Activated CD4-positive, alpha-beta memory T cell treated with anti-CD3 and anti-CD28 coated beads, Interleukin-2, amount 10 ng/mL, durations not matched to agents 7 days and 5 days (primary cell): ENCODE data around the gene KIAA1586. TPM values are rescaled to one million over a fixed set of nuclear protein-coding genes. Genes with fewer than 3 reads are reported as not detected.
"Not testable (repeated sequence)": the region's sequence is repeated elsewhere in the genome, so short reads cannot be mapped to it uniquely, and the experiment has no call there.

Experiments used
- CTCF ChIA-PET: fragments of 350-600 bp; sonication (Branson Sonifier 250); formaldehyde crosslinking; loops from one replicate; lab custom pipeline; 2021; ENCODE audit warnings: antibody characterized with exemption, inconsistent platforms; lab: Charles Lee
- POLR2A ChIA-PET: fragments of 350-600 bp; sonication (Branson Sonifier 250); formaldehyde crosslinking; loops from one replicate; lab custom pipeline; 2021; ENCODE audit warnings: antibody characterized with exemption; lab: Charles Lee
- DNase-seq: peaks from one replicate; pipeline ENCODE4 v3.0.0-alpha.2; 2020
- H3K27ac Mint-ChIP-seq: one replicate; pipeline ENCODE4 v1.8.0; 2021; ENCODE audit warnings: mild to moderate bottlenecking, mixed read lengths
- H3K27me3 Mint-ChIP-seq: one replicate; pipeline ENCODE4 v1.8.0; 2021; ENCODE audit warnings: mixed read lengths
- H3K36me3 Mint-ChIP-seq: one replicate; pipeline ENCODE4 v1.8.0; 2021; ENCODE audit warnings: low read depth, mixed read lengths
- H3K4me1 Mint-ChIP-seq: one replicate; pipeline ENCODE4 v1.8.0; 2021; ENCODE audit warnings: mixed read lengths
- H3K4me3 Mint-ChIP-seq: one replicate; pipeline ENCODE4 v1.8.0; 2021; ENCODE audit warnings: mild to moderate bottlenecking, mixed read lengths
- H3K9me3 Mint-ChIP-seq: one replicate; pipeline ENCODE4 v1.8.0; 2021; ENCODE audit warnings: mixed read lengths
- total RNA-seq, 2 experiments: library from RNA; stranded (reverse); gene quantifications; one replicate each; pipeline ENCODE4 v1.2.3, GENCODE V29; 2021

KIAA1586 gene
- total RNA-seq, 2 experiments from 2014 or later: 11.8 to 12.6 TPM

DNA sequence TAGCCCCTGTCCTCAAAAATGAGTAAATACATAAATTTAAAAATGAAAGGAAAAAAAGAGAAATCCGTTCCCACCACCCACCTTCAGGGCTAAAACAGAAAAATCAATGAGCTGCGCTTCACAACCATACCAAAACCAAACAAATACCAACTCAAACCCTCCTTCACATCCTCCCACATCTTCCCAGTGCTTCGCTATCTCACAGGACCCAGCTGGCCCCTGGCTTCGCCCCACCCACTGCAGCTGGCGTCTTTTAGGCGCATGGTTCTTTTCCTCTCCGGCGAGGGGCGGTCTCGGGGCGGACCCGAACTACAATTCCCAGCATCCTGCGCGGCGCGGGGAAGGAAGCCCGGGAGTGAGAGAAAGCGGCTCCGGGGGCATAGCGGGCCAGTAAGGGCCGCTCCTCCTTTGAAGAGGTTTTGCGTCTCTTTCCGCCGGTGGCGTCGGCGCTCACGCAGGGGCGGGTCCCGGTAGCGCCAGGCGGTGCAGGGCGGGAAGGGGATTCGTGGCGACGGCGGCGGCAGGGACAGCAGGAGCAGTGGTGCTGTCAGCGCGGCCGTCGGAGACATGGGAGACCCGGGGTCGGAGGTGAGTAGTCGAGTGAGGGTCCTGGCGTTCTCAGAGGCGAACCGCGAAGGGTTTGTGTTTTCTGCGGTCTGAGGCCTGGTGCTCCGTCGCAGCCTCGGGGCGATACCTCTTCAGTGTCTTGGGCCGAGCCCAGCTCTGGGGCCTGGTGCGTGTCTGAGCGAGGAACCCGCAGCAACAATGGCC is 43.4 kb downstream of the KIAA1586 start, which contains the start of gene ZNF451:
ZNF451 (plus strand) TSS at position 502 of the 771 bp plus-strand sequence; CDS start at position 568, 66 bp downstream.
- ChIA-PET POLR2A (interaction anchor here (0.6 to 1.5 kb wide), 6 partner anchors 8 to 227 kb away, joined by 3 to 7 read pairs (median 4); partner anchors contain the start of genes BAG2, KIAA1586 and PRIM2), CTCF (interaction anchor here (0.7 kb wide), 1 partner anchor 183 kb away, joined by 3 read pairs; no protein-coding TSS in a partner anchor)
- no peaks in the 10 kb centered on the region for H3K27me3 Mint-ChIP-seq
- H3K9me3 Mint-ChIP-seq: no peaks in the 10 kb centered on the region
- peak; percentile 98 for DNase-seq
- H3K4me3 Mint-ChIP-seq: peak within 1 kb of the TSS; percentile 83
- H3K27ac Mint-ChIP-seq: peak within 1 kb of the TSS; percentile 85
- peaks cover 35% of the 10 kb centered on the region for H3K4me1 Mint-ChIP-seq
- H3K36me3 Mint-ChIP-seq: peaks cover 25% of the 10 kb centered on the region

DNA sequence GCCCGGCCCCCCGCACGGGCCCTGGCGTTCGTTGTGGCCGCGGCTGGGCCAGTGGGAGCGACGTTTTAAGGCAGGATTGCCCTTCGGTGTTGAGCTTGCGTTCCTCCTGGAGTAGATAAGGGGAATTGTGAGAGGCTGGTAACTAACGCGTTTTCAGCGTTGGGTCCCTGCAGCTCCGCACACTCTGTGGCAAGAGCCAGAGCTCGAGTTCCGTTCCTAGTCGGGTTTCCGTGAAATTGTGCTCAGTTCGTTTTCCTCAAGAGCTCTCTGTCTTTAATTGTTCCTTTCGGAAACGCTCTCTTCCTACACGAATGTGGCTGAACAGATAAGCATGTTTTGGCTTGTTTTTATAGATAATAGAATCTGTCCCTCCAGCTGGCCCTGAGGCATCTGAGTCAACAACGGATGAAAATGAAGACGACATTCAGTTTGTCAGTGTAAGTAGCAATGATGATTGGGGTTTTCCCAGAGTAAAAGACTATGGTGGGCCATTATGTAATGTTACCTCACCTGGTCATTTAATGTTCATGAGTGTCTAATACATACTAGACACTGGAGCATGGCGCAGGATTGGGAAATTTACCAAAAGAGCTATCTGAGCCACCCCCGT is 44.1 kb downstream of the KIAA1586 start:
- CTCF ChIA-PET, DNase-seq, H3K9me3 Mint-ChIP-seq, H3K27me3 Mint-ChIP-seq, H3K27ac Mint-ChIP-seq: not testable (repeated sequence)
- Mint-ChIP-seq H3K4me1 (peaks cover 37% of the 10 kb centered on the region), H3K4me3 (peak overlapping the region; percentile 83), H3K36me3 (peaks cover 28% of the 10 kb centered on the region)
- POLR2A ChIA-PET: interaction anchor here (1.5 kb wide), 1 partner anchor 81 kb away, joined by 6 read pairs; the partner anchor contains the start of gene BAG2

DNA sequence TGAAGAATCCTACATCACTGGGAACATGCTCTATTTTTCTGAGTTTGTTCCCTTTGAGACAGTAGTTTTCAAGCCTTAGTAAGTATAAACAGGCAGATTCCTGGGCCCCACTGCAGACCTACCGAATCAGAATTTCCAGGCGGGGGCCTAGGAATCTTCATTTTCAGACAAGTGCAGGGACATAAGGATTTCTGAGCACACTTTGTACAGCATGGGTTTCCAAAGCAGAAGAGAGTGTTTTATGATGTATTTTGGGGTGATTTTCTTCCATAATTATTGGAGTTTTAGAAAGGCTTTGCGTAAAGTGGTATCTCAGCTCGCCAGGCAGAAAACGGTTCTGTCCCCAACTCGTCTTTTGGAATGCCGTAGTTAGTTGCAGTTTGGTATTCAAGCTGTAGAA is 44.9 kb downstream of the KIAA1586 start:
- POLR2A ChIA-PET, DNase-seq, H3K27me3 Mint-ChIP-seq, H3K9me3 Mint-ChIP-seq: not testable (repeated sequence)
- peaks cover 39% of the 10 kb centered on the region for H3K4me1 Mint-ChIP-seq
- peak overlapping the region; percentile 72 for H3K4me3 Mint-ChIP-seq
- H3K36me3 Mint-ChIP-seq: peaks cover 33% of the 10 kb centered on the region
- CTCF ChIA-PET: interaction anchor here (2.1 kb wide), 1 partner anchor 225 kb away, joined by 7 read pairs; the partner anchor contains the start of gene PRIM2
- peak overlapping the region; percentile 56 for H3K27ac Mint-ChIP-seq

DNA sequence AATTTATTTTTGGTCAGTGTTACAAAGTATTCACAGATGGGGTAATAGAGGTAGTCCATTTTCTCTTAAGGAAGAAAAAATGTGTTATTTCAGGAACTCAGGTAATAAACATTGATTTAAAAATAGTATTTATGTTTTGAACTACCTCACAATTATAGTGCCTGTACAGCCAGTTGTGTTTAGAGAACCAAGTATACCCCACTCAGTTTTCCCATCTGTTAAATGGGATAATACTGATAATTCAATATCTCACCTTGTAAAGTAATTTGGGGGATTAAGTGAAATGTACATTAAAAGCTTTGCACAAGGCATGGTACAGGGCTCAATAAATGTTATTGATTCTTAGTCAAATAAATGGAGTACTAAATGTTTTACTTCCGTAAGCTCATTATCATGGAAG is 48.2 kb downstream of the KIAA1586 start:
- ChIA-PET POLR2A (interaction anchor here (1.5 kb wide), 1 partner anchor 126 kb away, joined by 4 read pairs; no protein-coding TSS in a partner anchor), CTCF (interaction anchor here (0.6 to 0.8 kb wide), 2 partner anchors 36 to 76 kb away, joined by 3 to 5 read pairs; no protein-coding TSS in a partner anchor)
- no peak for DNase-seq
- H3K4me1 Mint-ChIP-seq: peaks cover 47% of the 10 kb centered on the region
- H3K4me3 Mint-ChIP-seq: no peak overlapping the region
- H3K27me3 Mint-ChIP-seq: no peaks in the 10 kb centered on the region
- H3K36me3 Mint-ChIP-seq: peaks cover 59% of the 10 kb centered on the region
- H3K9me3 Mint-ChIP-seq: no peaks in the 10 kb centered on the region
- H3K27ac Mint-ChIP-seq: no peak overlapping the region

DNA sequence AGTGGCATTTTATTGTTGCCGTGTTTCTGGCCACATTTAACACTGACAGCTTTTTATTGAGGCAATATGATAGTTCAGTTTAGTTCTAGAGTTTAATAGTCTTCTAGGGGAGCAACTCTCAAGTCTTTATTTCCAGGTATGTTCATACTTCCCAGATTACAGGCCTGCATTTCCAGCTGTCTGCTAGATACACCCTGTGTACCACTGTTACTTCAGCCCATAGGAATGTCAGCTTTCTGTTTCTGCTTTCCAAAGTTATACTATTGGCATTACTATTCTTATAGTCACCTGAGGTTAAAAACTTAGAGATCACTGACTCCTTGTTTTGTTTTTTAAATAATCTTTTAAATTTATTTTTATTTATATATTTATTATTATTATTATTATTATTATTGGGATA is 51.1 kb downstream of the KIAA1586 start:
- H3K9me3 Mint-ChIP-seq: no peaks in the 10 kb centered on the region
- H3K27me3 Mint-ChIP-seq: no peaks in the 10 kb centered on the region
- peaks cover 74% of the 10 kb centered on the region for H3K36me3 Mint-ChIP-seq
- ChIA-PET CTCF (no interaction called here), POLR2A (interaction anchor here (0.5 kb wide), 1 partner anchor 75 kb away, joined by 3 read pairs; the partner anchor contains the start of gene BAG2)
- peaks cover 34% of the 10 kb centered on the region for H3K4me1 Mint-ChIP-seq
- H3K27ac Mint-ChIP-seq: no peak overlapping the region
- H3K4me3 Mint-ChIP-seq: no peak overlapping the region
- DNase-seq: no peak

DNA sequence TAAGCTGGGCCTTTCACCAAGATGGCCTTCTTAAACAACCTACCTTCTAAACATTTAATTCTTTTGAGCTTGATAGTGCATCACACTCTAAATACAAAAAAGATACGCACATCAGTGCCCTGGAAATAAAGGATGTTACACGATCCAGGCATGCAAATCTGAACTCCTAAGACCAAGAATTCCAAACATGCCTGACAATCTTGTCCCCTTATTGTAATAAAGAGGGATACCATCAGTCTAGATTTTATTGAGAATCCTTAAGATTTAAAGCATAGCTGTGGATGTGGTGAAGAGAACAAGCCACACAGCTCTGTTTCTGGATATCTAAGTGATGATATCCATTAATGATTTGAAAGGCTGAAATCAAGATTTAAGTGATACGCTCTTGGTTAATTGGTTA is 56.5 kb downstream of the KIAA1586 start:
- no peaks in the 10 kb centered on the region for H3K27me3 Mint-ChIP-seq
- H3K27ac Mint-ChIP-seq: no peak overlapping the region
- ChIA-PET POLR2A (no interaction called here), CTCF (interaction anchor here (0.6 kb wide), 2 partner anchors 137 to 165 kb away, joined by 3 read pairs; no protein-coding TSS in a partner anchor)
- H3K36me3 Mint-ChIP-seq: peaks cover 81% of the 10 kb centered on the region
- H3K9me3 Mint-ChIP-seq: no peaks in the 10 kb centered on the region
- peaks cover 12% of the 10 kb centered on the region for H3K4me1 Mint-ChIP-seq
- H3K4me3 Mint-ChIP-seq: no peak overlapping the region
- no peak for DNase-seq

DNA sequence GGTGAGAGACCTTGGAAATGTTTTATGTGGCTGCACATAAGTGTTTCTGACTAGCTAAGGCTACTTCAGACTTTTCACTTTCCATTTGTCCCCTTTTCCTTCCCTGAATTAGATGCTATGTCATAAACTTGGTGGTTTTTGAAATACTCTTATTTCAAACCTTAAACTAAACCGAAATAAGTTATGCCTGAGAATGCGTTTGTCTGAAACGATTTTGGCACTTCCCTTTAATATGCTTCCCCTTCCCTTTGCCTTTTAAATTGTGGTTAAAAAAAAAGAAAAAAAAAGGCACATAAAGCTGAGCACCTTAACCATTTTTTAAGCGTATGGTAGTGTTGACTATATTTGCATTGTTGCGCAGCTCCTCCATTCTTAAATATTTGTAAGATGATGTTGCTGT is 57.8 kb downstream of the KIAA1586 start:
- POLR2A ChIA-PET: no interaction called here
- DNase-seq: no peak
- peaks cover 78% of the 10 kb centered on the region for H3K36me3 Mint-ChIP-seq
- no peak overlapping the region for H3K4me3 Mint-ChIP-seq
- CTCF ChIA-PET: no interaction called here
- H3K27me3 Mint-ChIP-seq: no peaks in the 10 kb centered on the region
- H3K9me3 Mint-ChIP-seq: no peaks in the 10 kb centered on the region
- H3K27ac Mint-ChIP-seq: no peak overlapping the region
- peaks cover 17% of the 10 kb centered on the region for H3K4me1 Mint-ChIP-seq

Other genes with a start within 250 kb of the KIAA1586 start
- not detected for gene BEND6, start 91.6 kb upstream of the KIAA1586 start, total RNA-seq
- 10 to 100 TPM; 55.9 to 56.4 TPM for gene ZNF451, start 43.5 kb downstream of the KIAA1586 start, total RNA-seq
- gene BAG2, start 125.6 kb downstream of the KIAA1586 start, total RNA-seq: 1 to 10 TPM; 5.7 to 5.8 TPM
- 1 to 10 TPM; 3.0 to 3.5 TPM for gene RAB23, start 175.6 kb downstream of the KIAA1586 start, total RNA-seq